ENCODE measurements around the gene PPP2R2C.

DNA sequence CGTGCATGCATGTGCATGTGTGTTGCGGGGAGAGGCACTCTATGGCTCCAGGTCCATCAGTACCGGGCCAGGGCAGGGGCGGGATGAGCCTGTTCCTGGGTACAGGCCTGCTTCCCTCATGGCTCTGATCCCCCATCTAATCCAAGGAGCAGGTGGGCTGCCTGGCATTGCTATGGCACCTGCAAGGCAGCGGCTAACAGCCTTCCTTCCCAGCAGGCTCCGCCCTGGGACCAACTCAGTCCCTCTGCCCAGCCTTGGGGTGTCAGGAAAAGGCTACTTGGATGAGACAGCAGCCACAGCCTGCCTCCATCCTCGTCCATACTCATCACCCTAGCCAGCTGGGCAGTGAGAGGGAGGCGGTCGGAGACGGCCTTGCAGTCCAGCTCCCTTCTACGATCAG is 46.5 kb downstream of the PPP2R2C start:
- TF ChIP-seq, protein P1, sequence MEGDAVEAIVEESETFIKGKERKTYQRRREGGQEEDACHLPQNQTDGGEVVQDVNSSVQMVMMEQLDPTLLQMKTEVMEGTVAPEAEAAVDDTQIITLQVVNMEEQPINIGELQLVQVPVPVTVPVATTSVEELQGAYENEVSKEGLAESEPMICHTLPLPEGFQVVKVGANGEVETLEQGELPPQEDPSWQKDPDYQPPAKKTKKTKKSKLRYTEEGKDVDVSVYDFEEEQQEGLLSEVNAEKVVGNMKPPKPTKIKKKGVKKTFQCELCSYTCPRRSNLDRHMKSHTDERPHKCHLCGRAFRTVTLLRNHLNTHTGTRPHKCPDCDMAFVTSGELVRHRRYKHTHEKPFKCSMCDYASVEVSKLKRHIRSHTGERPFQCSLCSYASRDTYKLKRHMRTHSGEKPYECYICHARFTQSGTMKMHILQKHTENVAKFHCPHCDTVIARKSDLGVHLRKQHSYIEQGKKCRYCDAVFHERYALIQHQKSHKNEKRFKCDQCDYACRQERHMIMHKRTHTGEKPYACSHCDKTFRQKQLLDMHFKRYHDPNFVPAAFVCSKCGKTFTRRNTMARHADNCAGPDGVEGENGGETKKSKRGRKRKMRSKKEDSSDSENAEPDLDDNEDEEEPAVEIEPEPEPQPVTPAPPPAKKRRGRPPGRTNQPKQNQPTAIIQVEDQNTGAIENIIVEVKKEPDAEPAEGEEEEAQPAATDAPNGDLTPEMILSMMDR (IDR thresholded peaks at IDR 0.05) = no peak
- TF ChIP-seq POLR2A (IDR thresholded peaks at IDR 0.05) = no peak

Data from body of pancreas (tissue), 4 donors.